ENCODE results near the gene TSC22D3.

DNA sequence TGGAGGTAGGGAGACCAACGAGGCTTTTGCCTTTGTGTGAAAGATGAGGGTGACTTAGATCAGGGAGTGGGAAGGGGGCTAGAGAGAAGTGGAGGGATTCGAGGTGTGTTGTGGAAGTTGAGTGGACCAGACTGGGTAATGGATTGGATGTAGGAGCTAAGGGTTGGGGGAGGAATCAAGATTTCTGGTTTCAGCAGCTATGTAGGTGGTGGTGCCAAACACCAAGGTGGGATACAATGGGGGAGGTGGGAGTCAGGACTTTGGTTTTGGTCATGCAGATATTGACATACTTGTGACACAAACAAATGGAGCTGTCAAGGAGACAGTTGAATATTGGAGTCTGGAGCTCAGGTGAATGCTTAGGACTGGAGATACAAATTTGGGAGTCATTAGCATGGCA is 71.0 kb downstream of the TSC22D3 start:
- TF ChIP-seq, protein P1, sequence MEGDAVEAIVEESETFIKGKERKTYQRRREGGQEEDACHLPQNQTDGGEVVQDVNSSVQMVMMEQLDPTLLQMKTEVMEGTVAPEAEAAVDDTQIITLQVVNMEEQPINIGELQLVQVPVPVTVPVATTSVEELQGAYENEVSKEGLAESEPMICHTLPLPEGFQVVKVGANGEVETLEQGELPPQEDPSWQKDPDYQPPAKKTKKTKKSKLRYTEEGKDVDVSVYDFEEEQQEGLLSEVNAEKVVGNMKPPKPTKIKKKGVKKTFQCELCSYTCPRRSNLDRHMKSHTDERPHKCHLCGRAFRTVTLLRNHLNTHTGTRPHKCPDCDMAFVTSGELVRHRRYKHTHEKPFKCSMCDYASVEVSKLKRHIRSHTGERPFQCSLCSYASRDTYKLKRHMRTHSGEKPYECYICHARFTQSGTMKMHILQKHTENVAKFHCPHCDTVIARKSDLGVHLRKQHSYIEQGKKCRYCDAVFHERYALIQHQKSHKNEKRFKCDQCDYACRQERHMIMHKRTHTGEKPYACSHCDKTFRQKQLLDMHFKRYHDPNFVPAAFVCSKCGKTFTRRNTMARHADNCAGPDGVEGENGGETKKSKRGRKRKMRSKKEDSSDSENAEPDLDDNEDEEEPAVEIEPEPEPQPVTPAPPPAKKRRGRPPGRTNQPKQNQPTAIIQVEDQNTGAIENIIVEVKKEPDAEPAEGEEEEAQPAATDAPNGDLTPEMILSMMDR (conservative IDR thresholded peaks at IDR 0.05; ENCODE audit: low read length): no peak
- no peak for TF ChIP-seq EZH2phosphoT487 (IDR thresholded peaks at IDR 0.05; ENCODE audit: borderline replicate concordance, low read depth, low read length)
